Stimulated activated CD8-positive, alpha-beta memory T cell treated with anti-CD3 and anti-CD28 coated beads, Interleukin-12 subunit alpha, Interleukin-12 subunit beta, amount 100 ng/mL, for 24 hours (primary cell): ENCODE measurements around the gene LARGE1.
A peak's percentile ranks its signal among the peaks of the same experiment; 100 is the strongest.

Experiments used
- DNase-seq: peaks from one replicate; pipeline ENCODE4 v3.0.0-alpha.2; 2020; ENCODE audit errors: extremely low read depth

LARGE1 gene

GRCh38 chr22:33321466-33321865 lies 598.8 kb downstream of the LARGE1 start:
- no peak for DNase-seq

- DNase-seq: no peak
These were observed 604.3 kb downstream of the LARGE1 start for GRCh38 chr22:33315954-33316353.

- no peak for DNase-seq
These were observed 605.2 kb downstream of the LARGE1 start for GRCh38 chr22:33315117-33315516.

GRCh38 chr22:33314316-33314715 lies 606.0 kb downstream of the LARGE1 start:
- DNase-seq: no peak

GRCh38 chr22:33303099-33303498 lies 617.2 kb downstream of the LARGE1 start:
- DNase-seq: no peak

GRCh38 chr22:33302549-33302948 lies 617.7 kb downstream of the LARGE1 start:
- no peak for DNase-seq

- DNase-seq: peak; percentile 5
These were observed 618.2 kb downstream of the LARGE1 start for GRCh38 chr22:33302049-33302545.

- DNase-seq: no peak
These were observed 620.1 kb downstream of the LARGE1 start for GRCh38 chr22:33300165-33300564.

GRCh38 chr22:33299245-33299956 lies 620.9 kb downstream of the LARGE1 start:
- DNase-seq: no peak

GRCh38 chr22:33296941-33297340 lies 623.3 kb downstream of the LARGE1 start:
- no peak for DNase-seq

- no peak for DNase-seq
These were observed 632.2 kb downstream of the LARGE1 start for GRCh38 chr22:33288078-33288477.

- no peak for DNase-seq
These were observed 645.2 kb downstream of the LARGE1 start for GRCh38 chr22:33275073-33275443.

- no peak for DNase-seq
These were observed 645.8 kb downstream of the LARGE1 start for GRCh38 chr22:33274214-33275072.

- DNase-seq: no peak
These were observed 647.4 kb downstream of the LARGE1 start for GRCh38 chr22:33272871-33273270.

- no peak for DNase-seq
These were observed 648.1 kb downstream of the LARGE1 start for GRCh38 chr22:33272180-33272579.

GRCh38 chr22:33271390-33272161 lies 648.7 kb downstream of the LARGE1 start:
- DNase-seq: no peak

GRCh38 chr22:33270596-33270995 lies 649.7 kb downstream of the LARGE1 start:
- no peak for DNase-seq

- no peak for DNase-seq
These were observed 658.6 kb downstream of the LARGE1 start for GRCh38 chr22:33261699-33262098.

GRCh38 chr22:33260498-33260897 lies 659.8 kb downstream of the LARGE1 start:
- no peak for DNase-seq

- DNase-seq: no peak
These were observed 664.5 kb downstream of the LARGE1 start for GRCh38 chr22:33255791-33256190.

GRCh38 chr22:33248948-33249347 lies 671.3 kb downstream of the LARGE1 start:
- DNase-seq: no peak

- no peak for DNase-seq
These were observed 672.5 kb downstream of the LARGE1 start for GRCh38 chr22:33247758-33248157.
